Measurements from ENCODE around the gene P2RY2. TPM values are rescaled to one million over a fixed set of nuclear protein-coding genes. Genes with fewer than 3 reads are reported as not detected.

P2RY2 gene
- total RNA-seq, 3 donors from 2014 or later, result not detected

GRCh38 chr11:73234471-73235181, 16.5 kb downstream of the P2RY2 start:
- ATAC-seq (no peak), DNase-seq (no peak)
- Mint-ChIP-seq H3K27me3 (ENCODE audit: low read depth) (no peaks in the 10 kb centered on the region), H3K4me3 (no peak overlapping the region), H3K4me1 (ENCODE audit: low read depth) (no peaks in the 10 kb centered on the region), H3K36me3 (ENCODE audit: insufficient read depth) (no peaks in the 10 kb centered on the region), H3K9me3 (no peaks in the 10 kb centered on the region)

- Mint-ChIP-seq H3K9me3 (no peaks in the 10 kb centered on the region), H3K4me1 (ENCODE audit: low read depth) (no peaks in the 10 kb centered on the region), H3K4me3 (no peak overlapping the region), H3K36me3 (ENCODE audit: insufficient read depth) (no peaks in the 10 kb centered on the region), H3K27me3 (ENCODE audit: low read depth) (peaks cover 2% of the 10 kb centered on the region)
- DNase-seq, result no peak
- no peak for ATAC-seq
Measured at GRCh38 chr11:73235236-73235786, 17.2 kb downstream of the P2RY2 start.

- H3K27me3 Mint-ChIP-seq (ENCODE audit: low read depth), result peaks cover 2% of the 10 kb centered on the region
Measured at GRCh38 chr11:73236205-73236765, 18.2 kb downstream of the P2RY2 start.

GRCh38 chr11:73236854-73237253, 18.8 kb downstream of the P2RY2 start:
- Mint-ChIP-seq H3K36me3 (ENCODE audit: insufficient read depth) (no peaks in the 10 kb centered on the region), H3K4me3 (no peak overlapping the region)
- no peak for ATAC-seq

More at GRCh38 chr11:73236205-73236765, 18.2 kb downstream of the P2RY2 start:
- Mint-ChIP-seq H3K36me3 (ENCODE audit: insufficient read depth) (no peaks in the 10 kb centered on the region), H3K4me1 (ENCODE audit: low read depth) (no peaks in the 10 kb centered on the region), H3K4me3 (no peak overlapping the region), H3K9me3 (no peaks in the 10 kb centered on the region)
- ATAC-seq (no peak), DNase-seq (no peak)

GRCh38 chr11:73237471-73238290, 19.6 kb downstream of the P2RY2 start:
- Mint-ChIP-seq H3K4me3 (no peak overlapping the region), H3K4me1 (ENCODE audit: low read depth) (no peaks in the 10 kb centered on the region), H3K9me3 (no peaks in the 10 kb centered on the region), H3K36me3 (ENCODE audit: insufficient read depth) (no peaks in the 10 kb centered on the region), H3K27me3 (ENCODE audit: low read depth) (peaks cover 9% of the 10 kb centered on the region)
- ATAC-seq (no peak), DNase-seq (no peak)

More at GRCh38 chr11:73236854-73237253, 18.8 kb downstream of the P2RY2 start:
- H3K9me3 Mint-ChIP-seq, result no peaks in the 10 kb centered on the region
- peaks cover 8% of the 10 kb centered on the region for H3K27me3 Mint-ChIP-seq (ENCODE audit: low read depth)
- no peak for DNase-seq
- no peaks in the 10 kb centered on the region for H3K4me1 Mint-ChIP-seq (ENCODE audit: low read depth)

GRCh38 chr11:73239111-73239521, 21.0 kb downstream of the P2RY2 start:
- DNase-seq (no peak), ATAC-seq (no peak)
- Mint-ChIP-seq H3K36me3 (ENCODE audit: insufficient read depth) (no peaks in the 10 kb centered on the region), H3K4me1 (ENCODE audit: low read depth) (no peaks in the 10 kb centered on the region), H3K4me3 (no peak overlapping the region), H3K9me3 (no peaks in the 10 kb centered on the region), H3K27me3 (ENCODE audit: low read depth) (peaks cover 9% of the 10 kb centered on the region)

- ATAC-seq, result no peak
- H3K4me3 Mint-ChIP-seq, result no peak overlapping the region
- H3K27me3 Mint-ChIP-seq (ENCODE audit: low read depth), result peaks cover 9% of the 10 kb centered on the region
- H3K4me1 Mint-ChIP-seq (ENCODE audit: low read depth), result no peaks in the 10 kb centered on the region
- no peak for DNase-seq
- no peaks in the 10 kb centered on the region for H3K36me3 Mint-ChIP-seq (ENCODE audit: insufficient read depth)
- no peaks in the 10 kb centered on the region for H3K9me3 Mint-ChIP-seq
Measured at GRCh38 chr11:73239571-73240189, 21.6 kb downstream of the P2RY2 start.

GRCh38 chr11:73240190-73240781, 22.2 kb downstream of the P2RY2 start:
- Mint-ChIP-seq H3K36me3 (ENCODE audit: insufficient read depth) (no peaks in the 10 kb centered on the region), H3K4me1 (ENCODE audit: low read depth) (no peaks in the 10 kb centered on the region), H3K27me3 (ENCODE audit: low read depth) (peaks cover 9% of the 10 kb centered on the region), H3K4me3 (no peak overlapping the region), H3K9me3 (no peaks in the 10 kb centered on the region)
- no peak for DNase-seq
- no peak for ATAC-seq

GRCh38 chr11:73241300-73241699, 23.2 kb downstream of the P2RY2 start:
- Mint-ChIP-seq H3K36me3 (ENCODE audit: insufficient read depth) (no peaks in the 10 kb centered on the region), H3K9me3 (no peaks in the 10 kb centered on the region), H3K4me1 (ENCODE audit: low read depth) (no peaks in the 10 kb centered on the region), H3K4me3 (no peak overlapping the region), H3K27me3 (ENCODE audit: low read depth) (peaks cover 9% of the 10 kb centered on the region)
- DNase-seq, result no peak
- ATAC-seq, result no peak

- Mint-ChIP-seq H3K9me3 (no peaks in the 10 kb centered on the region), H3K4me3 (no peak overlapping the region), H3K4me1 (ENCODE audit: low read depth) (no peaks in the 10 kb centered on the region), H3K36me3 (ENCODE audit: insufficient read depth) (no peaks in the 10 kb centered on the region), H3K27me3 (ENCODE audit: low read depth) (peaks cover 9% of the 10 kb centered on the region)
- ATAC-seq (peak; percentile 90 to 91), DNase-seq (peak; percentile 67)
Measured at GRCh38 chr11:73242251-73243092, 24.4 kb downstream of the P2RY2 start.

- H3K36me3 Mint-ChIP-seq (ENCODE audit: insufficient read depth), result no peaks in the 10 kb centered on the region
- DNase-seq (no peak), ATAC-seq (no peak)
- peaks cover 9% of the 10 kb centered on the region for H3K27me3 Mint-ChIP-seq (ENCODE audit: low read depth)
- no peaks in the 10 kb centered on the region for H3K4me1 Mint-ChIP-seq (ENCODE audit: low read depth)
- no peak overlapping the region for H3K4me3 Mint-ChIP-seq
- no peaks in the 10 kb centered on the region for H3K9me3 Mint-ChIP-seq
Measured at GRCh38 chr11:73243093-73243485, 25.0 kb downstream of the P2RY2 start.

- Mint-ChIP-seq H3K9me3 (no peaks in the 10 kb centered on the region), H3K4me3 (no peak overlapping the region), H3K27me3 (ENCODE audit: low read depth) (peaks cover 9% of the 10 kb centered on the region), H3K36me3 (ENCODE audit: insufficient read depth) (no peaks in the 10 kb centered on the region), H3K4me1 (ENCODE audit: low read depth) (no peaks in the 10 kb centered on the region)
- no peak for DNase-seq
- ATAC-seq, result no peak
Measured at GRCh38 chr11:73244589-73245240, 26.6 kb downstream of the P2RY2 start.

- H3K9me3 Mint-ChIP-seq, result no peaks in the 10 kb centered on the region
- no peaks in the 10 kb centered on the region for H3K4me1 Mint-ChIP-seq (ENCODE audit: low read depth)
- no peak for DNase-seq
- H3K27me3 Mint-ChIP-seq (ENCODE audit: low read depth), result peaks cover 7% of the 10 kb centered on the region
- ATAC-seq, result no peak
- H3K4me3 Mint-ChIP-seq, result no peak overlapping the region
- no peaks in the 10 kb centered on the region for H3K36me3 Mint-ChIP-seq (ENCODE audit: insufficient read depth)
Measured at GRCh38 chr11:73245461-73245860, 27.4 kb downstream of the P2RY2 start.

All from activated T-cell treated with anti-CD3 and anti-CD28 coated beads, Interleukin-2, amount 50 U/mL, for 4 hours (primary cell).